IPS DF 4.7 (cell line): ENCODE measurements around the gene CDH23.

Source experiments
- DNase-seq: peaks from one replicate; pipeline ENCODE4 v3.0.0-alpha.2; 2013; ENCODE audit warnings: low spot score; ENCODE audit errors: extremely low read depth

CDH23 gene

DNA sequence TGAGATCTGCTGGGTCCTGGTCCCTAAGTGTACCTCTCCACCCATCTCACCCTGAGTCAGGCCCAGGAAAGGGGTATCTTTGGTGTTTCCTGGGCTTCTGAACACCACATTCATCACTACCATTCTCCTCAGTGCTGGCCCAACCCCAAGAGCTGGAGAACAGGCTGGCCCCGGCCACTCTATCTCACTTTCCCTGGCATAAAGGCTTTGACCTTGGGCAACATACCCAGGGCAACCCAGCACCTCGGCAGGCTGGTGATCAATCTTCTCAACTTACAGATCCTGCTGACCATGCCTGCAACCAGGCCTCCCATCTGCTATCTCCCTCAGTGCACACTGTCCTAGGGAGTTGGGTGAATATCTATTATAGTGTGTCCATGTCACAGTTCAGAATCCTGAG lies 374.5 kb downstream of the CDH23 start:
- DNase-seq: no peak

- no peak for DNase-seq
Observed at GRCh38 chr10:71771821-71772617, 375.3 kb downstream of the CDH23 start.

DNA sequence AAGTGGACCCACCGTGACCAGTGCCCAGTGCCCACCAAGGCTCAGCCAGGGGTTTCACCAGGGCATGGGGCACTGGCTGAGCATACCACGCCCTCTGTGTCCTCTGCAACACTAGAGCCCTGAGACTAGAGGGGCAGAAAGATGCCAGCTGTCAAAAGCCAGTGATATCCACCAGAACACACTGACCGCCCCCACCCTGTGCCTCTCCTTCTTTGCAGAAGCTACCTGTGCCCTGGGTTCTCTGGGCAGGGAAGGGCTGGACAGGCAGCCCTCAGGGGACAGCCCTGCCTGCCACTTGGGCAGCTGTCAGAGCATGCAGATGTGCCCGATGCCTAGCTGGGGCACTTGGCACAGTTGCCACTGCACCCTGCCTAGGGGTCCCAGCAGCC lies 376.1 kb downstream of the CDH23 start:
- DNase-seq: no peak

DNA sequence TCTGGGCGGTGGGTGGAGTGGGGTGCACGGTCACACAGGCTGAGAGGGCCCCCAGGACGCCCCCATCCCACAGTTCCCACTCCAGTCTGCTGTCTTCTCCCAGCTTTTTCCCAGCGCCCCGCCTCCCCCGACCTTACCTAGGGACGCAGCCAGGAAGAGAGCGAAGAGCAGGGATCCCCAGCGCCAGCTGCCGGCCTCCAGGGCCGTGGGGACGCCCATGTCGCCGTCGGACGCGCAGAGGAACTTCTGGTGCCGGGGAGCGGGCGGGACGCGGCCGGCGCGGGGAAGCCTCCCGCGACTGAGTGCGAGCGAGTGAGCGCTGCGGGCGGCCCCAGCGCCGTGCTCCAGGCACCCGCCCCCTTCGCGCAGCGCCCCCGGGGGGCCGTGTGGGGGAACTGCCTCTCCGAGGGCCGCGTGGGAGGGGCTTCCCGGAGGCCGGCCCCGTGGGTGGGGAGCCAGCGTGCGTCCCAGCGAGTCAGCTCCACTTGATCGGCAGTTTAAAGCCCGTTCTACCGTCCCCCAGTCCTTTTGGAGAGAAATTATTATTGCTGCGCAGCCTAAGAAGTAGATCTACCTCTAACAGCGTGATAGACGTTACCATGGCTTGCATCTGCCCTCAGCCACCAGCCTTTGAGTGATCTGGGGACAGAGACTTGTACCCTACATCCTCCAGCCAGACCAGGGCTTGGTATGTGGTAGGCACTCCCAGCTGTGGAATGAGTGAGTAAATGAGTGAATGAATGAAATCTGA lies 376.7 kb downstream of the CDH23 start, which contains the start of gene VSIR:
Gene VSIR (minus strand): TSS at position 300 of the 751 bp plus-strand sequence. CDS start 81 bp downstream, at position 219.
- no peak for DNase-seq

GRCh38 chr10:71774916-71775702 lies 378.4 kb downstream of the CDH23 start:
- DNase-seq: no peak

GRCh38 chr10:71776481-71776925 lies 379.8 kb downstream of the CDH23 start:
- no peak for DNase-seq

- no peak for DNase-seq
Observed at GRCh38 chr10:71777213-71777985, 380.7 kb downstream of the CDH23 start.

DNA sequence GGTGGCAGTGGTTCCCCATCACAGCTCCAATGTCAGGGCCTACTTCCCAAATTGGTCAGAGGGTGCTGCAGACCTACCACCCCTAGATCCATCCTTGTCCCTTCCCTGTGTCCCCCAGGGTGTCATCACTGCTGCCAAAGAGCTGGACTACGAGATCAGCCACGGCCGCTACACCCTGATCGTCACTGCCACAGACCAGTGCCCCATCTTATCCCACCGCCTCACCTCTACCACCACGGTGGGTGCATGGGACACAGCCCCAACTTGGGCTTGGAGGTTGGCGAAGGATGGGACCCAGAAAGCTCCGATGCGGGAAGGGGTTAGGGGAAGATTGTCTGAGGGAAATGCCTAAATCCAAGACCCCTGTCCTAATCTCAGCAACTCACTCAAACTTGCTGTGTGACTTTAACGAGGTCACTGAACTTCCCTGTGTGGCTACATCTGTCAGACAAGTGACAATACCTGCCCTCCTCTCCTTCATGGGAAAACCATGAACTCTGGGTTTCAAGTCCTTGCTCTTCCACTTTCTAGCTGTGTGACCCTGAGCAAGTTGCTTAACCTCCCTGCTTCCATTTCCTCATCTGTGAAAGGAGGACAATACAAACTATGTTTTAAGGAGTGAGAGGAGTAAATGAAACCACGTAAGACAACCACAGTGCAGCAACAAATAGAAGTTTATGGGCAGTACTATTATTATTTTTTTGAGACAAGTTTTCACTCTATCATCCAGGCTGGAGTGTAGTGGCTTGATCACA lies 381.5 kb downstream of the CDH23 start:
- DNase-seq: no peak

DNA sequence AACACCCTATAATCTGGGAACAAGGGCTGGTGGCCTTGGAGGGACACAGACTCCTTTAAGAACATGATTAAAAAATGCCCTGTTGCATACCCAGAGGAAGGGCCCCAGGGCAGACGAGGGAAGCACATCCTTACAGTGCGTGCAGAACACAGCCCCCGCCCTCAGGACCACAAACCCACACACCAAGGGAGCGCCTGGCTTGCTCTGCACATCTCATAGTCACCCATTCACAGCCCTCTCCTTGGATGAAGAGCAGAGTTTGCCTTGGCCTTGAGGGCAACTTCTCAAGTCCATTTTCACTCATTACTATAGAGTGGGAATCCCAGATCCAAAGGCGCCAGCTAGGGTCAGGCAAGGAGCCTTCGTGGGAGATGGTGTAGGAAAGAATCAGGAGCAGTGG lies 382.9 kb downstream of the CDH23 start:
- no peak for DNase-seq

DNA sequence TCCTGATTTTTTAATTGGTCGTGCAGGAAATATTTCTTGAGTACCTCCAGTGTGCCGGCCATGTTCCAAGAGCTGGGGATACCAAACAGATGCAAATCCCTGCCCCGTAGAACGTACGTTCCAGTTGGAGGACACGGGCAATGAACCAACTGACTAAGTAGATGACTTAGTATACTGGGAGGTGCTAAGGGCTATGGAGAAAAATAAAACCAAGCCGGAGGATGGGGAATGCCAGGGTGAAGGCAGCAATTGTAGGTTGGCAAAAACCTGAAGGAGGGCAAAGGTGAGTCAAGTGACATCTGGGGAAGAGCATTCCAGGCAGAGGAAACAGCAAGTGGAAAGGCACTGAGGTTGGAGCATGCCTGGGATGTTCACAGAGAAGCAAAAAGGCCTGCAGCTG lies 383.4 kb downstream of the CDH23 start:
- no peak for DNase-seq

DNA sequence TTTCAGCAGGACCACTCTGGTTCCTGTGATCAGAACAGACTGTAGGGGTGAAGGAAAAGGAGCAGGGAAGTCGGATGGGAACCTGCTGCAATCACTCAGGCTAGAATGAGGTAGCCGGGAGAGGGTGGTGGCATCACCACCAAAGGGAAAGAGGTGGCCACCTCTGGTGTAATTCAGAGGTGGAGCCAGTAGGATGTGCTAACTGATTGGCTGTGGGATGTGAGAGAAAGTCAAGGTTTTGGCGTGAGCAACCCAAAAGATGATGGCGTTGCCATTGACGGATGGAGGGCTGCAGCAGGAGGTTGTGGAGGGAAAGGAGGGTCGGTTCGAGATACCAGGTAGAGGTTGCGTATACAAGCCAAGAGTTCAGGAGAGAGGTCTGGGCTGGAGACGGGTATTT lies 384.0 kb downstream of the CDH23 start:
- no peak for DNase-seq

DNA sequence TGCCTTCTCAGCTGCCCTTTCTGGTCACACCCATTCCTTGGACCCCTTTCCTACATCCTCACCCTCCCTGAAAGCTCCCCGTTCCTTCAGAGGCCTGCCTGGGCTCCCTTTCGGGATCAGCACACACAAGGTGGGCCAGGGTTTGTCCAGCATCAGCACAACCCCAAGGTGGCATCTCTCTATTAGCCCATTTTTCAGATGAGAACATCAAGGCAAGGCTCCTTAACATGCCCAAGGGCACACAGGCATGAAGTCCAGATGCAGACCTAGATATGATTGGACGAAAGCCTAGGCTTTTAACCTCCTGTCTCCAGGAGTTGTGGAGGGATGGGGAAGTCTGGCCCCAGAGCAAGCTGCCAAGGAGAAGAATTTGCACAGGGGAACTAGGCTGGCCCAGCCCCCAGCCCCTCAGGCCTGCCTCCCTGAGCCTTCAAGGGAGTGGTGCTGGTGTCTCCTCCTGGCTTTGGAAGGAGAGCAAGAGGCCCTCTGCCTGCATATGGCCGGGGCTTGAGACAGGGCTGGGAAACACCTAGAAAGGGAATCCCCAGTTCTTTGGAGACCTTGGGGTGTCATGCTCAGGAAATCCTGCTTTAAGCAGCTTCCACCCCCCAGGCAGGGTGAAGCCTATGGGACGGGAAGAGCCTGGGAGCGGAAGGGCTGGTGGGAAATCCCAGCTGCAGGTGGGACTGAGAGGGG lies 385.6 kb downstream of the CDH23 start:
- DNase-seq: no peak

DNA sequence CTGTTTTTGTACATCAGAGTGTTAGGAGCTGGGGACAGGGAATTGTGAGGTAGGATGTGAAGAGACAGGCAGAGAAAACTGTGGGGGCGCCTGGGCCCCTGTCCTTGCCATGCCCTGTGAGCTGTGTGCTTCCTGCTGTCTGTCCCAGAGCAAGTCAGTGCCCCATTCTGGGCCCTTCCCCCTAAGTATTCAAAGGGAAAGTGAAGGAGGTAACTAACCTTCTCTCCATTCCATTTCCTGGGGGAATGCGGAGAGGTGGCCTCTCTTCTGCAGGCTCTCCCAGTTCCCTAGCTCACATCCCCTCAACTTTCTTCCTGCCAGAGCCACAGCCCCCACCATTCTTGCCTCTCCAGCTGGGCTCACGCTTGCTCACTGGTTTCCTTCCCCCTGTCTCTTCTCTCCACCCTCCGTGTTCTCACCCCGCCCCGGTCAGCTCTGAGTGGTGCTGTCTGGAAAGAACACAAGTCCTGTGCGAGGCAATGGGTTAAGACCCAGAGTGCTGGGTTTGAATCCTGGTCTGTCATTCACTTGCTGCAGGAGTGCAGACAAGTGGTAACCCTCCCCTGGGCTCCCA lies 386.3 kb downstream of the CDH23 start:
- DNase-seq: no peak

DNA sequence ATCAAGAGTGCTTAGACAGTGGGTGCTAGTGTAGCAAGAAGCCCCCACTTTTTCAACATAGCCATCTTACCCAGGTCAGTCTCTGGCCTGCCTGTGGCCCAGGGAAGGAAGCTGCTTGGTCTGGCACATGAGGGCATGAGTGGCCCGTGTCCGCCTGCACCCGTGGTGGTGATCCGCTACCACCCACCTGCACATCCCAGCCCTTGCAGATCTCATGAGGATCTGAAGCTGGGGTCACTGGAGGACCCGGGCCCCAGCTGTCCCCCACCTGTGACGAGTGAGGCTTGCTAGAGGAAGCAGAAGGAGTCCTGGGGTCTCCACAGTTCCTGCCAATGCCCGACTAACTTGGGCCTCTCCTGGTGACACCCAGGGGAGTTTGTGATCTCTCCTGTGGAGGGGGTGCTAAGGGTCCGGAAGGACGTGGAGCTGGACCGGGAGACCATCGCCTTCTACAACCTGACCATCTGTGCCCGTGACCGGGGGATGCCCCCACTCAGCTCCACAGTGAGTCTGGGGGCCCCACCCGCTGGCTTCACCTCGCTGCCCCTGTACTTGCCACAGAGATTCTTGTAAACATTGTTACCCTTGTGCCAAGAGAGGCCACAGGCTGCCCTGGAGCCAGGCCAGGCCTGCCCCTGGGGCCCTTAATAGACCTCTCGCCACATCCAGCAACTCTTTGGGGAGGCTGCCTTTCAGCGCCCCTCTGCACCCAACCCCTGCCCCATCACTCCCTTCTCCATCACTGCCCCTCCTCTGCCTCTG lies 387.4 kb downstream of the CDH23 start:
- DNase-seq: no peak

DNA sequence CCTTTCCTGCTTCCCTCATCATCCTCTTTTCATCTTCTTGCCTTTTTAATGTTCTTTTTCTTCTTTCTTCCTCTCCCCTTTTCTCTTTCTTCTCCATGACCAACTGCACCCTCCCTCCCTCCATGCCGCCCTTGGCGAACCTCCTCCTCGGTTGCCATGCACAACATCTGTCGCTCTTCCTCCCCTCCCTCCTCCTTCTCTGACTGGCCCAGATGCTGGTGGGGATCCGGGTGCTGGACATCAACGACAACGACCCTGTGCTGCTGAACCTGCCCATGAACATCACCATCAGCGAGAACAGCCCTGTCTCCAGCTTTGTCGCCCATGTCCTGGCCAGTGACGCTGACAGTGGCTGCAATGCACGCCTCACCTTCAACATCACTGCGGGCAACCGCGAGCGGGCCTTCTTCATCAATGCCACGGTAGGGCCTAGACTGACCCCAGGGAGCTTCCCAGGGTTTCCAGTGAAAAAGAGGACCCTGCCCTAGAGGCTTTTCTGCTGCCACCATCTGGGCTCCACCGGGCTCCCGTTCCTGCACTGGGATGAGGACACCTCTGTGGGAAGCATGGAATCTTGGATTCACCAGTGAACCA lies 388.1 kb downstream of the CDH23 start:
- no peak for DNase-seq

DNA sequence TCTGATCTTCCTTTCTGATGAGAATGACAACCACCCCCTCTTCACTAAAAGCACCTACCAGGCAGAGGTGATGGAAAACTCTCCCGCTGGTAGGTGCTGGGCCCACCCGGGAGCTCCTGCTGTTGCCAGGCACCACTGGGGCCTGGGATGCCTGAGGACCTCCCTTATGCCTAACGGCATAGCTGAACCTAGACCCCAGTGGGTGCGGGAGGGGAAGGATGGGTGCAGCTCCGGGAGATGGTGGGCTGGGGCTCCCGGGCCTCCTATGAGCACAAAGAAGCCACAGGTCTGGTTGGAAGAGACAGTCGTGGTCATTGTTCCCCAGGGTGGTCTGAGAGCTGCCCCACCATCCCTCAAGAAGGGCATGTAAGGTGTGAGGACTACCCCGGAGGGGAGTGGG lies 392.2 kb downstream of the CDH23 start:
- no peak for DNase-seq

DNA sequence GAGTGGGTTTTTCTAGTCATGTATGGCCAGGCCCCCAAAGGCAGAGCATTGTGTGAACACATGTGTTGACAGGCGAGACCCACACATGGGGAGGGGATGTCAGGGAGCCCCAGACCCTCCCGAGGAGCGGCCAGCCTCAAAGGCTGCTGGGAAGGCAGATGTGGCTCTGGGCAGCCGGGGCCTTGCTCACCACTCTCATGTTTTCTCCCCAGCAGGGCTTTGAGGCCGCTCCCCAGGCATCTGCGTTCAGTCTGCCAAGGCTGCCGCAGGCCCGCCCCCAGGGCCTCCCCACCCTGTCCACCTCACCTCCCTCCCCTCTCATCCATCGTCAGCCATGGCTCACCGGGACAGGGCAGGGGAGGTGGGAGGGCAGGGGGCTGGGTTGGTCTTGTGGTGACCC lies 393.2 kb downstream of the CDH23 start:
- no peak for DNase-seq

GRCh38 chr10:71790749-71791440 lies 394.2 kb downstream of the CDH23 start:
- no peak for DNase-seq
